Measurements from ENCODE around the gene FBXO31. TPM values are rescaled to one million over a fixed set of nuclear protein-coding genes. Genes with fewer than 3 reads are reported as not detected.
A peak's percentile ranks its signal among the peaks of the same experiment; 100 is the strongest.

Gene FBXO31
- total and polyA plus RNA-seq, 9 of the 15 experiments (the other 6 are each of a cell fraction or from before 2014, with no cell fraction given) = 0.18 to 33.3 (median 10.9) TPM

- ATAC-seq (peak; percentile 83), DNase-seq (ENCODE audit: extremely low read depth in 1 of 4, low spot score in 3 of 4) (peak; percentile 89 to 97 (median 94)), FAIRE-seq (peak; percentile 60)
- Histone ChIP-seq H3K79me2 (ENCODE audit: control insufficient read depth, insufficient read depth, low read length) (peaks cover 55% of the 10 kb centered on the region), H3K4me2 (ENCODE audit: insufficient read depth, low read length) (peak within 1 kb of the TSS; percentile 99), H3K4me1 (replicated peaks in 1 of 2; ENCODE audit: control insufficient read depth in 2 of 2, insufficient read depth in 2 of 2, low read length in 2 of 2) (peaks cover 26 to 32% of the 10 kb centered on the region in 2 experiments), H3K9ac (ENCODE audit: insufficient read depth in 1 of 2, low read depth in 2 of 2, low read length in 2 of 2) (peak within 1 kb of the TSS; percentile 93 to 94), H3K27me3 (ENCODE audit: control insufficient read depth in 2 of 2, insufficient read depth in 2 of 2, low read length in 2 of 2) (no peaks in the 10 kb centered on the region), H3K9me1 (ENCODE audit: control insufficient read depth, insufficient read depth, low read length) (no peaks in the 10 kb centered on the region), H3K4me3 (peak within 1 kb of the TSS; percentile 89), H3K27ac (ENCODE audit: extremely low read depth, low read depth, low read length) (peak within 1 kb of the TSS; percentile 94), H4K20me1 (replicated peaks; ENCODE audit: control insufficient read depth, insufficient read depth, low read length) (peaks cover 33% of the 10 kb centered on the region), H3K9me3 (replicated peaks; ENCODE audit: control insufficient read depth, insufficient read depth, low read depth, low read length) (no peaks in the 10 kb centered on the region), H2AFZ (ENCODE audit: low read depth, low read length) (peak within 1 kb of the TSS; percentile 65), H3K36me3 (ENCODE audit: control insufficient read depth, insufficient read depth, low read length) (peaks cover 18% of the 10 kb centered on the region)
- no TSS peak for BruUV-seq (replicated peaks)
- CTCF ChIA-PET (ENCODE audit: low intra/inter-chr PET ratio) = no interaction called here
- intact Hi-C loops (cut with micrococcal nuclease) = loop anchor here (2.0 to 5.0 kb wide), 3 partner anchors 75 to 245 kb away; partner anchors contain the start of genes C16orf95 and ZCCHC14
- WGBS (ENCODE audit: insufficient coverage, low coverage, missing lambda C conversion rate) = under 1% methylated on average over 65 of the region's 113 CpGs
- POLR2A ChIA-PET = interaction anchor here (0.7 to 6.0 kb wide), 6 partner anchors 9 to 25 kb away, joined by 3 to 51 read pairs (median 7); partner anchors contain the start of gene FBXO31
- in situ Hi-C loops (cut with MboI) = no loop called here
- TF ChIP-seq AFF4 (CRISPR knock-in tag; IDR thresholded peaks at IDR 0.05) (peak; percentile 82), ZNF311 (CRISPR knock-in tag; IDR thresholded peaks at IDR 0.05) (no peak), ZNF644 (tag; IDR thresholded peaks at IDR 0.05; ENCODE audit: low read depth) (peak; percentile 67), ZNF668 (CRISPR knock-in tag; IDR thresholded peaks at IDR 0.05) (no peak), SRSF7 (optimal IDR thresholded peaks at IDR 0.05; ENCODE audit: low read depth, low read length) (no peak), IRF1 (CRISPR knock-in tag; IDR thresholded peaks at IDR 0.05; ENCODE audit: borderline replicate concordance) (no peak), GABPA (tag; conservative IDR thresholded peaks at IDR 0.05; ENCODE audit: low read depth) (peak; percentile 56), ELK1 (CRISPR knock-in tag; IDR thresholded peaks at IDR 0.05) (no peak), ATF7 (IDR thresholded peaks at IDR 0.05) (peak; percentile 95)
- TF ChIP-seq, protein P1, sequence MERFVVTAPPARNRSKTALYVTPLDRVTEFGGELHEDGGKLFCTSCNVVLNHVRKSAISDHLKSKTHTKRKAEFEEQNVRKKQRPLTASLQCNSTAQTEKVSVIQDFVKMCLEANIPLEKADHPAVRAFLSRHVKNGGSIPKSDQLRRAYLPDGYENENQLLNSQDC (CRISPR knock-in tag; IDR thresholded peaks at IDR 0.05) = peak; percentile 72; the same call in 1 of the 2 replicates
- TF ChIP-seq, protein P2, sequence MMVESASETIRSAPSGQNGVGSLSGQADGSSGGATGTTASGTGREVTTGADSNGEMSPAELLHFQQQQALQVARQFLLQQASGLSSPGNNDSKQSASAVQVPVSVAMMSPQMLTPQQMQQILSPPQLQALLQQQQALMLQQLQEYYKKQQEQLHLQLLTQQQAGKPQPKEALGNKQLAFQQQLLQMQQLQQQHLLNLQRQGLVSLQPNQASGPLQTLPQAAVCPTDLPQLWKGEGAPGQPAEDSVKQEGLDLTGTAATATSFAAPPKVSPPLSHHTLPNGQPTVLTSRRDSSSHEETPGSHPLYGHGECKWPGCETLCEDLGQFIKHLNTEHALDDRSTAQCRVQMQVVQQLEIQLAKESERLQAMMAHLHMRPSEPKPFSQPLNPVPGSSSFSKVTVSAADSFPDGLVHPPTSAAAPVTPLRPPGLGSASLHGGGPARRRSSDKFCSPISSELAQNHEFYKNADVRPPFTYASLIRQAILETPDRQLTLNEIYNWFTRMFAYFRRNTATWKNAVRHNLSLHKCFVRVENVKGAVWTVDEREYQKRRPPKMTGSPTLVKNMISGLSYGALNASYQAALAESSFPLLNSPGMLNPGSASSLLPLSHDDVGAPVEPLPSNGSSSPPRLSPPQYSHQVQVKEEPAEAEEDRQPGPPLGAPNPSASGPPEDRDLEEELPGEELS (CRISPR knock-in tag; IDR thresholded peaks at IDR 0.05; ENCODE audit: borderline replicate concordance) = no peak
Measured at GRCh38 chr16:87391950-87392820, 8.6 kb upstream of the FBXO31 start, which contains the start of gene MAP1LC3B. TSS of gene MAP1LC3B (plus strand) at chr16:87392336. CDS start at chr16:87392428, 92 bp downstream.

All from K562 (cell line).